GM20000 (cell line): ENCODE data around the gene TMEM178B.

Experiments
- DNase-seq: peaks from one replicate; pipeline ENCODE4 v3.0.0; 2012; ENCODE audit warnings: low spot score
- TF ChIP-seq, protein P1 (sequence below): IDR thresholded peaks from 2 replicates; pipeline ENCODE4 v1.5.1; 2012; ENCODE audit warnings: mild to moderate bottlenecking, control low read depth; ENCODE audit errors: extremely low read depth, missing control alignments

Gene TMEM178B

DNA sequence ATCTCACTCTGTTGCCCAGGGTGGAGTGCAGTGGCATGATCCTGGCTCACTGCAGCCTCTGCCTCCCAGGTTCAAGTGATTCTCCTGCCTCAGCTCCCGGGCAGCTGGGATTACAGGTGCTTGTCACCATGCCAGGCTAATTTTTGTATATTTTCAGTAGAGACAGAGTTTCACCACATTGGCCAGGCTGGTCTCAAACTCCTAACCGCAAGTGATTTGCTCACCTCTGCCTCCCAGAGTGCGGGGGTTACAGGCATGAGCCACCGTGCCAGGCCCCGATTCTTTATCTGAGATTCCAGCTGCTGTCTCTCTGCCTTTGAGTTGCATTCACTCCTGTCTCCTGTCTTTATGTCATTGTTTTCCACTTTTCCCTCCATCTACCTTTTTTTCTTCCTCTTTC lies 168.7 kb downstream of the TMEM178B start:
- TF ChIP-seq, protein P1, sequence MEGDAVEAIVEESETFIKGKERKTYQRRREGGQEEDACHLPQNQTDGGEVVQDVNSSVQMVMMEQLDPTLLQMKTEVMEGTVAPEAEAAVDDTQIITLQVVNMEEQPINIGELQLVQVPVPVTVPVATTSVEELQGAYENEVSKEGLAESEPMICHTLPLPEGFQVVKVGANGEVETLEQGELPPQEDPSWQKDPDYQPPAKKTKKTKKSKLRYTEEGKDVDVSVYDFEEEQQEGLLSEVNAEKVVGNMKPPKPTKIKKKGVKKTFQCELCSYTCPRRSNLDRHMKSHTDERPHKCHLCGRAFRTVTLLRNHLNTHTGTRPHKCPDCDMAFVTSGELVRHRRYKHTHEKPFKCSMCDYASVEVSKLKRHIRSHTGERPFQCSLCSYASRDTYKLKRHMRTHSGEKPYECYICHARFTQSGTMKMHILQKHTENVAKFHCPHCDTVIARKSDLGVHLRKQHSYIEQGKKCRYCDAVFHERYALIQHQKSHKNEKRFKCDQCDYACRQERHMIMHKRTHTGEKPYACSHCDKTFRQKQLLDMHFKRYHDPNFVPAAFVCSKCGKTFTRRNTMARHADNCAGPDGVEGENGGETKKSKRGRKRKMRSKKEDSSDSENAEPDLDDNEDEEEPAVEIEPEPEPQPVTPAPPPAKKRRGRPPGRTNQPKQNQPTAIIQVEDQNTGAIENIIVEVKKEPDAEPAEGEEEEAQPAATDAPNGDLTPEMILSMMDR = no peak
- DNase-seq = no peak

DNA sequence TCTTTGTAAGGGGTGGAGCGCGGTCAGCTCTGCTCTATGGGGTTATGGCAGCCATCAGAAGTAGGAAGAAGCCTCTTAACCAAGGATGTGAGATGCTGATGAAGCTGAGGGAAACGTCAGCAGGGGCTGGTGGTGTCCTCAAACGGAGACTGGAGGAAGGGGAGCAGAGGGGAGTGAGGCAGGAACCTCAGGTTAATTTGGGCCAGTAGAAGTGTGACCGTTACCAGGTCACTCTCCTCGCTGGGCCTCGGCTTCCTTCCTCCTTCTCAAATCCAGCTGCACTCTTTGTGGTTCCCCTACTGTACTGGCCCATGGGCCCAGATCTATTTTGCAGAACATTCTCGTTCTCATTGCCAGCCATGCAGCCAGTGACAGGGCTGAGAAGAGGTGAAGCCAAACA lies 169.5 kb downstream of the TMEM178B start:
- TF ChIP-seq, protein P1 = no peak

DNA sequence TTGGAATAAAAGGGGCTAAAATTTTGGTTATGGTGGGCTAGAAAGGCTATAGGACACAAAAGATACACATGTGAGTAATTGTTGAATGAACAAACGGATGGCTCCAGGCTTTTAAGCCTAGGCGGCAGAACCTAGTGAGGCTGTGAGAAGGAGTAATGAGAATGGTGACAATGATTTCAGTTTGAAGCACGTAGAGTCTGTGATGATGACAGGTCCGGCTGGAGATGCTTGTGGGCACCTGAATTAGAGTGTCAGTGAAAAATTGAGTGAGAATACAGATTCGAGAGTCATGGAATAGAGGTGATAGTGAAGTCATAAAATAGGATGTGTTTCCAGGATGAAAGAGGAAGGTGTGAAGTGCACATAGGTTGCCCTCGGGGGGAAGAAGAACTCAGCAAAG lies 170.6 kb downstream of the TMEM178B start:
- DNase-seq = no peak
- TF ChIP-seq, protein P1 = no peak

More for the DNA sequence above, 169.5 kb downstream of the TMEM178B start:
- DNase-seq = no peak

DNA sequence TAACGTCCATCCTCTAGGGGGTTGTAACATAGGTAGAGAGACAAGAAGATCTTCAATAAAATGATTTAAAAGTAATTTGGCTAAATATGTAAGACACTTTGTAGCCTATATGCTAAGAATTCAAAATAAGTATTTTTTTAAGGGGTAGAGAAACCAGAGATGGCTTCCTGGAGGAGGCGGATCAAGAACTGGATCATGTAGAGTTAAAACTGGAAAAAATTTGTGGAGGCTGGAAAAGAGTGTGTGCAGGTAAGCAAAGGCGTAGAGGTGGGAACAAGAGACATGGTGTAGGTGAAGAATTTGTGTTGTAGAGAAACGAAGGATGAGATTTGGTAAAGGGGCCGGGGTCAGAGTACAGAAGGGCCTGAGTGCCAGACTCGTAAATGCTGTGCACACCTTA lies 172.6 kb downstream of the TMEM178B start:
- DNase-seq = no peak

DNA sequence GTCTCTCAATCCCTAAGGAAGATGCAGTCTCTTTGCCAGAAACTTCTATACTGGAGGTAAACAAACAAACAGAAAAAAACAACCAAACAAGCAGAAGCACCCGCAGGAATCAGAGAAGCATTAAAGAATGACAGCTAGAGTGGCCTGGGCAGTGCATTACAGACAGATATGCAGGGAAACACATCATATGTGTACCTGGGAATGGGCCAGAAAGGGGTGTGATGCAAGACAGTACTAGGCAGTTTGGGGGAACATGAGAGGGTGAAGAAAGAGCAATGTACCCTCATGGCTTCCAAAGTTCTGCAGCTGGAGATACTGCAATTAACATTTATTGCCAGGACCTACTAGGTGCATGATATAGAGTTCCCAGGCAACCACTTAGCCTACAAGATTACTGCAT lies 177.3 kb downstream of the TMEM178B start:
- TF ChIP-seq, protein P1 = no peak
- DNase-seq = no peak

More for the DNA sequence above, 172.6 kb downstream of the TMEM178B start:
- TF ChIP-seq, protein P1 = no peak

DNA sequence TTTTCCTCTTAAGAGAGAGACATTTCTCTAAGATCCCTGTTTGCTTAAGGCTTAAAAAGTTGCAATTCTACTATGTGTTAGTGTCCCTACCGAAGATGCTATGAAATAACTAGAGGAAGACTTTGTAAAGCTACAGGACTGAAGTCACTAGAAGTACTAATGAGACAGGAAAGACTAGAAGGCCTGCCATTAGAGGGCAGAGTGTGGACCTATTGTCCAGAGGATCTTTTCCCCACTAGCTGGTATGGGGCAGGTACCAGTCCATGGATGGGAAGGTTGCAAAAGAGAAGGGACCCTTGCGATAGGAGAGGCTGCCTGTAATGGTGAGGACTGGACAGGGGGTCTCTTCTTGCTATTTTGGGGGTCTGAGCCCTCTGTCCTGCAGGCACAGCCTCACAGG lies 178.1 kb downstream of the TMEM178B start:
- TF ChIP-seq, protein P1 = no peak

DNA sequence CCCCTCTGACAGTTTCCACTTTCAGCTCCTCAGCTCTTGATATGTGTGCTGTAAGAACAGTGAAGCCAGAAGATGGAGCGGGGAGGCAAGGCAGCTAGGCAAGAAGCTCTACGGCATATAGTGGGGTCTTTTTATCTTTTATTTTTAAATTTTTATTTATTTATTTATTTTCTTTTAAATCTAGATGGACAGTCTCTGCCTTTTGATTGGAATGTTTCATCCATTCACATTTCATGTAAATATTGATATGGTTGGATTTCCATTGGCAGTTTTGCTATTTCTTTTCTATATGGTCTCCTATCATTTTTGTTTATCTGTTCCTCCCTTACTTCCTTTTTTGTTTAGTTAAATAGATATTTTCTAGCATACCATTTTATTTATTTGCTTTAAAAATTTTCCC lies 183.7 kb downstream of the TMEM178B start:
- TF ChIP-seq, protein P1 = no peak

More for the DNA sequence above, 178.1 kb downstream of the TMEM178B start:
- DNase-seq = no peak

More for the DNA sequence above, 183.7 kb downstream of the TMEM178B start:
- no peak for DNase-seq
